Measurements from ENCODE around the gene KY. TPM values are rescaled to one million over a fixed set of nuclear protein-coding genes. Genes with fewer than 3 reads are reported as not detected.

Gene KY
- total RNA-seq (2014; rRNA removed; shearing (Covaris generic)): not detected in 2 replicates

DNA sequence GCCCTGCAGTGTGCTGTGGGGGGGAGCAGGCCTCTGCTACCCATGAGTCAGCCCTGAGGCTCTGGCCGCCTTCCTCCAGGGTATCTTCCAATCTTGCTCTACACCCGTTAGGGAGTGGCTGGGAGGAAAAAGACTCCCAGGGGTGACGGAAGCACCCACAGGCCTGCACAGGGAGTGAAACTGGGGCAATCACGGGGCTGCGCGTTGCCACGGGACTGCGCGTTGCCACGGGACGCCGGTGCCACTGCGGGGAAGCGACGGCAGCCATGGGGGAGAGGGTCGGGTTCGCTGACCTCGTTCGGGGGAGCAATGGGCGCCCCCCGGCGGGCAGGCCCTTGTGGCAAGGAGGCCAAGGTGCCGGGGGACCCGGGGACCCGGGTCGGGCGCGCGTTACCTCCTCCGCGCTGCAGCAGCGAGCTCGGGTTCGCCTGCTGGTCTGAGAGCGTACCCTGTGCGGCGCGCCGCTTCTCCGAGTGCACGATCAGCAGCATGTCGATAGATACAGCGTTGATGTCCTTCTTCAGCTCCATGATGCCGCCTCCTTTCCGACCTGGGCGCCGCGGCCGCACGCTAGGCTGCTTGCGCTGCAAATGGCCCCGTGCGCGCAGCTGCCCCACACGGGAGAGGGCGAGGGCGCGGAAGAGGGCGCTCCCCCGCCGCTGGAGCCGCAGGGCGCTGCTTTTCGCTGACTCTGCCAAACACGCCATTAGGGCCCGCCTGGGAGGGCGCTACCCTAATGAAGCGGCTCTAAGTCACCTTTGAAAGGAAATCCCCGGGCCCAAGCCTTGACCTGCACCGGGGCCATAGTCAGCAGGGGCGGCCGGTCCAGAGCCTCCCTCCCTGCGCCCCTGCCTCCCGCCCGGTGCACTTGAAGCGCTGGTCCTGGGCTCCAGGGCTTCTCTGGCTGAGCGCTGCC, at the start of gene KY:
Gene KY (minus strand): TSS at position 592 of the 916 bp plus-strand sequence. CDS start 62 bp downstream, at position 530.
- no peak for DNase-seq (ENCODE audit: low spot score)

DNA sequence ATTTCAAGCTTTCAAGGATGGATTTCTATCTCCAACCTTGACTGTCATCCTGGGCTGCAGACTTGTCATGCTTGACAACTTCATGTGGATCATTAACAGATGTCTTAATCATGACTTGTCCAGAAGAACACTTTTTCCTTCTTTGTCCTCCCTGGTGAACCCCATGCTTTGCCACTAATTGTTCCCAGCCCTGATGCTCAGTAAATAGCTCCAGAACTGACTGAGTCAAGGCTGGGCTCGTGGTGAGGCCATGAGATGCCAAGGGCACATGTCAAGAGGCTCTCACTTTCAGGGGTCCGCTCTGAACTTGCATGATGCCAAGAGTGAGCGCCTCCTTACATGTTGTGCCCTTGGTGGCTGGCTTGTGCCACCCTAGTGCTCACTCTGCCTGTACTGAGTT, 48.9 kb upstream of the KY start:
- DNase-seq (ENCODE audit: low spot score): no peak

GRCh38 chr3:134699141-134699711, 48.4 kb upstream of the KY start:
- DNase-seq (ENCODE audit: low spot score): no peak

DNA sequence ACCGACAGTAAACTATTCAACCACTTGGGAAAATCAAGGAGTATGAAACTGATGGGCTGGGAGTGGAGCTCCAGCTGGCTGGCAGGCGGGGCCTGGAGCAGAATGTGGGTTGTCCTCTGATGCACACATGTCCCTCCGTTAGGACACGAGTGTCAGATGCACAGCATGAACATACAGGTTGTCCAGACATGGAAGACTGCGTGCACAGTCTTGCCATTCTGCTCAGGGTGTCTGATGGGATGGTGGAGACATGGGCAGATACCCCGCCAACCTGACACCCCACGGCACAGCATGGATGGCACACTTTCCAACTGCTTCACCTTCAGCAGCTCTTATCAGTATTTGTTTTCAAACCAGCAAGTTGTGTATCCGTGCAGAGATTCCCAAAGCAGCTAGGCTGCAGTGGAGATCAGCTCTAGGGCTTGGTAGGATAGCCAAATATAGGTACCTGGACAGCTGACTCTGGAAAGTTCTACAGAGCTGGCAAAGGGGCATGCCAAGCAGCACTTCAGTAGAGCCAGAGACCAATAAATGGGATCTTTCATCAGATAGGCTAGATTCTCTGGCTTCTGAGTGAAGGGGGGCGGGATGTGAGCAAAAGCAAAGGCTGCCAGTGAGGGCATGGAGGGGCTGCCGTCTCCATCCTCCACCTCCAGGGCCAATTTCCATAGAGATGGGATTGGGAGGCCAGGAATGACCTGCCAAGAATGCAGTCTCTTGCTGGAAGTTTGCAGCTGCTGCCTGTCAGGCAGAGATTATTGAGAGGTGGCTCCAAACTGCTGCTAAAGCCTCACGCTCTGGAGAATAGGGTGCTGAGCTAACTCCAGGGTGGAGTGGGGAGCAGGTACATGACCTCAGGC, 47.2 kb upstream of the KY start:
- no peak for DNase-seq (ENCODE audit: low spot score)

DNA sequence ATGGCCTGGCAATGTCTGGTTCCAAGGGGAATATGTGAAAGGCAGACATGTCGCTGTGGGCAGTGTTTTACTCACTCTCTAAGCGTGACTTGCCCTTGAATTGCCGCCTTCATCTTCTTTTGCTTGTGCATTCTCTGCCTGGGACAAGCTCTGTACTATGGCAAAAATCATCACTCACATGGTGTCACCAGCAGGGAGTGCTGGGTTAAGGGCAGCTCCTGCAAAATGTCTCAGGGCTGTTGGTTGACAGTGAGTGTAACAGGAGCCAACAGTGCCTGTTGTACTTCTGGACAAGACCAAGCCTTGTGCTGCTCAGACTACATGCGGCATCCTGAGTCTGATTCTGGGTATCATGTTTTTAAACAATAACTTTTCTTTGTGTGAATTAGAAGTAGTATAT, 45.3 kb upstream of the KY start:
- DNase-seq (ENCODE audit: low spot score): no peak

DNA sequence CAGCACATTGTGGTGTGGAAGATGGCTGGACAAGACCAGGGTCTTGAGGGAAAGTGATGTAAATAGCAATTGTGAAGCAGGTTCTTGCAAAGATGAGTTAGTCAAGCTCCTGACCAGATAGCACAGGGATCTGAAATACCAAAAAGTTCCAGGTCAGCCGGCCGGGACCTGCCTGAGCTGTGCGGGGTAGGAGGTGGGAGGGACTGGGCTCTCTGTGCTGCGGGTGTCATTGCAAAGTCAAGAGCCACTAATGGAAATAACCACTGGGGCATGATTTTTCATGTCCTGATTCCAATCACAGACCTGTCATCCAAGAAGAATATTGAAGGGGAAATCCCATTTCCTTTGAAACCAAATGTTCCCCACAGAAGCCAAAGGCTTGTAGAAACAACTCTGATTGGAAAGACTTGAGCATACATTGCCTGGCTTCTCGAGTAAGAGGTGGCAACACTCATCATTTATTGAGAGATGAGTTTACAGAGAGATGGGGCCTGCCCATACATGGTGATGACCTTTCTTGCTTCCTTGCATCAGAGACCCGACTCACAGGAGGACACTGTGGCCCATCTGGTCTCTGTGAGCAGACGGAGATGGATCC, 44.2 kb upstream of the KY start:
- DNase-seq (ENCODE audit: low spot score): no peak

DNA sequence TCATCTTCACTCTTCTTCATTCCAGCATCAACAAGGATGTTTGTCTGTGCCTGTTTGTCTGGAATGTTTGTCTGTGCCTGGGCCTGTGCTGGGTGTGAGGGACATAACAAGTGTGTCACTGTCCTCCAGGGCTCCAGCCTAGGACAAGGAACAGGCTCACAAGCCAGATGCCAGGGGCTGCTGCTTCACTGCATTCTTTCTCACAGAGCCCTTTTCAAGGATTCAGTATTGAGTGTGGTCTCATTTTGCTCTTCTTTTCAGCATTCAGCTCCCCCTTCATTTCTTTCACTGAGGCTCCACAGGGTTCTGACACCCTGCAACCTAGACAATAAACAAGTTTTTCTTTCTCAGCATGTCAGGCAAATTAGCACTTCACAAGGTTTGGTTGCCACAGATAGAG, 43.6 kb upstream of the KY start:
- DNase-seq (ENCODE audit: low spot score): no peak

- DNase-seq (ENCODE audit: low spot score): no peak
These were observed 43.0 kb upstream of the KY start for GRCh38 chr3:134693804-134694203.

DNA sequence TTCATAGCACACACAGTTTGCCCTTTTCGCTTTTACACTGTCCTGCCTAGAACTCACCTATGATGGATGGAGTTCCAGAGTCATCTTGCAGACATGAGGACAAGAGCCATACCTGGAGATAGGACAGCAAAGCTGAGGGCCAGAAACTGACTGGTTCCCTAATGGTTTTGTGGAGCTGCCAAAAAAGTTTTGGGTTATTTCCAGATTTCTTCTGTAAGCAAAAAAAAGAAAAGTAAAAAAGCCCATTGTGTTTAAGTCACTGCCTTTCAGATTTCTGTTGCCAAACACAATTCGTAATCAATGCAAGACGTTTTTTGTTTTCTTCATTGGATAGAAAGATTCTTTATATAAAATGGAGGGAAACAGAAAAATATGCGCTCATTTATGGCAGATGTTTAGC, 42.4 kb upstream of the KY start:
- DNase-seq (ENCODE audit: low spot score): no peak

DNA sequence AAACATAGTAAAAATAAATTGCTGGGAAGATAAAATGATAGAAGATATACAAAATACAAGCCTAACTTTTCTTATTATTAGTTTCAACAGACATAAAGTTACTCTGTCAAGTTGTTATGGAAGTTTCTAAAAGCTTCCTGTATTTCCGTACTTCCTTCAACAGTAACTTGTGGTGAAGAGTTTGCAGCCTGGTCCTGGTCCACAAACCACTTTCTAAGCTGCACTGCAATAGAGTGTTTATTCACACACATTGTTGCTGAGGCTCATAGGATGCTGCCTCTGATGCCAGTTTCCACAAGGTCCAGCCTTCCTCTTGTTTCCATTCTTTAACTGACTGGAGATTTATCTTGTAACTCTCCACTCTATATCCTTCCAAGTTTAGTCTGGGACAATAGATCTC, 39.4 kb upstream of the KY start:
- DNase-seq (ENCODE audit: low spot score): no peak

DNA sequence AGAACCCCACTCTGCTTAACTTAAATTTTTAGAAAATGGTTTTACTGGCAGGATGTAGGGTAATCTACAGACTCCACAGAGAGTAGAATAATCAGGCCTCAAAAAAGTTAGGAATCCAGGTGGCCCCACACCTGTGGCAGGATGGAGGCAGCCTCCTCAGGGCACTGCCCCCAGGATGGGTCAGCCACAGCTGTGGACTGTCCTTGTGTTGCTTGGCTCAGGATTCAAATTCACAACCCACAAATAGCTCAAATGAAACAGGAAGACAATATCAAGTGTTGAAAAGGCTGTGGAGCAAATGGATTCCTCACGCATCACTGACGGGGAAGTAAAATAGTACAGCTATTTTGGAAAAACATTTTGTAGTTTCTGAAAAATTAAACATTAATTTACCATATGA, 36.8 kb upstream of the KY start:
- DNase-seq (ENCODE audit: low spot score): no peak

DNA sequence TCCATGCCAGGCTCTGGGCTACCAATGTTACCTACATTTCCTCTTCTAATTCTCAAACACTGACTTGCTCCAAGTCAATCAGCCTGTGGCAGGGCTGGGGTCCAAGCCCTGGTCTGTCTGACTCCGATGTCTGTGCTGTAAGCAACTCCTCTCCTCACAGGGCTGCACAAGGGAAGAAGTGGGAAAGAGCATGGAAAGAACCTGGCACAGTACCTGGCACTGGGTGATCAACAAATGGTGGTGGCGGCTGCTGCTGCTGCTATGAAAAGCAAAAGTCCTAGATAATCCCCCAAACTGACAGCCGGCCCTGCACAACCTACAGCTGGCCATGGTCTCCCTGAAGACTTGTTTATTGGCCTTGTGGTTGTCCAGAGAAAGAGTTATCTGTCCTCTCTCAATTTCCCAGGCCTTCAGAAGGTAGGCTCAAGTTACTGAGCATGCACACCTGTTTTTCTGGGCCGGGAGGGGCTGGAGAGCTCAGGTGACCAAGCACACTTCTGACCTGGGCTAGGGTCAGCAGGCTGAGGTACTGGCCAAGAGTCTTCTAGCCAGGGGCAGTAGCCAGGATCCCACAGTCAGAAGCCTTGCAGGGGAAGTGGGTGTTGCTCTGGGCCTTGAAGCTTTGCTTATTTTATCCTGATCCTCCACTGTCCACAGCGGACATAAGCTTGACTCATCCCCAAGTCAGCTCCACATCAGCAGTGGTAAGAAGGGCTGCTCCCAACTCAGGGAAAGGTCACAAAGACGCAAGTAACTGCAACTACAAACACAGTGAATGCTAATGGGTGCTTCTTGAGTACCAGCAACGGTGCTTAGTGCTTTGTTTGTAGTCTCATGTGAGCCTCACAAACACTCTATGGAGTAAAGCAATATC, 35.3 kb upstream of the KY start:
- DNase-seq (ENCODE audit: low spot score): peak; percentile 29

GRCh38 chr3:134682196-134682880, 31.5 kb upstream of the KY start:
- DNase-seq (ENCODE audit: low spot score): no peak

DNA sequence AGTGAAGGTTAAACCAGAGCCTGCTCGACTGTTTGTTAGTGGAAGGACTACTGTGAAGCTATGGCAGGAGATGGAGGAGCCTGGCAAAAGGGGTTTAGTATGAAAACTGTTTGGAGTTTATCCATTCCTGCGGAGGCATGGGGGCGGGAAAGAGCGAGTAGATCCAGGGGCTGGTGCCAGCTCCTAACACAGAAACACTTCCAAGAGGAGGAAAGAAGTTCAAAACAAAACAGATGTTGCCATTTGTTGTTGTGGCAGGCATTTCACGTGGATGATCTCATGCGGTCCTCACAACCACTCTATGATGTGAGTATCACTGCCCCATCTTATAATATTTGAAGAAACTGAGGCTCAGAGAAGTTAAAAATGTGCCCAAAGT, 30.7 kb upstream of the KY start:
- no peak for DNase-seq (ENCODE audit: low spot score)

GRCh38 chr3:134680796-134681521, 30.1 kb upstream of the KY start:
- no peak for DNase-seq (ENCODE audit: low spot score)

GRCh38 chr3:134677987-134678308, 27.1 kb upstream of the KY start:
- DNase-seq (ENCODE audit: low spot score): no peak

DNA sequence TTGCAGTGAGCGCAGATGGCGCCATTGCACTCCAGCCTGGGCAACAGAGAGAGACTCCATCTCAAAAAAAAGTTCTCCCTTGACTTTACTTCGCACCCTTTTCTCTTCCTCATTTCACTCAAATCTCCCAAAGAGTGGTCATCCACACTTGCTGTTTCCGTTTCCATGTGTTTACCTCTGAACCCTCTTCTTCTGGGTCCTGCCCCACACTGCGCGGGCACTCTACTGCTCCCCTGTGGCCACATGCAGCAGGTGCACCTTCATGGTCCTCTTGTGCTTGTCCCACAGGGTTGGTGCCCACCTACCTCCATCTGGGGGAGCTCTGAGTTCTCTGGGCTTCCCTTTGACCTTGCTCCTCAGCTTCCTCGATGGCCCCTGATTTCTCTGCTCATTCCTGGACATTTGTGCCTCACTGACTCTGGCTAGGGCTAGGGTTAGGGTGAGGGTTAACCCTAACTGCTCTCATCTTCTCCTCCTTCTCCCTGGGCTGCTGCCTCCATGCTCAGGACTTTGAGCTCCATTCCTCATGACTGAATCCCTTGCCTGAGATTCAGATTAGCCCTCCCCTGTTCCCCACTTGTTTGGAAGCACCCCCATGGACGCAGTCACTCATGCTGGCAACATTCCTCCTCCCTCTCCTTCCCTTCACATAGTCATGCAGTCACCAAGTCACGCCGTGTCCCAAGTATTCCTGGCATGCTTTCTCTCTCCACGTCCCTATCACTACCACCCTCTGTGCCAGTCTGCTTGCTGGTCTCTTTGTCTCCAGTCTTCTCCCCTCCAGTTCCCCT, 26.6 kb upstream of the KY start:
- DNase-seq (ENCODE audit: low spot score): peak; percentile 17

- no peak for DNase-seq (ENCODE audit: low spot score)
These were observed 25.0 kb upstream of the KY start for GRCh38 chr3:134675726-134676256.

GRCh38 chr3:134672571-134672970, 21.7 kb upstream of the KY start:
- DNase-seq (ENCODE audit: low spot score): no peak

All from A172 (cell line).